Effector memory CD8-positive, alpha-beta T cell (primary cell): Measurements from ENCODE around the gene FHOD1.

ENCODE experiments used
- ATAC-seq: fragments of 150-1000 bp; cut with Tn5 transposase; replicated peaks from 2 replicates; pipeline ENCODE4 v1.10.0; 2021; ENCODE audit warnings: mild to moderate bottlenecking, moderate library complexity
- DNase-seq, 3 experiments: peaks; one replicate each; pipeline ENCODE4 v3.0.0; 2021
- H3K27ac Mint-ChIP-seq, 2 donors: one replicate each; pipeline ENCODE4 v1.8.0; 2022; ENCODE audit warnings: mild to moderate bottlenecking in 2 of 2, mixed read lengths in 2 of 2, moderate library complexity in 2 of 2
- H3K27me3 Mint-ChIP-seq, 2 donors: one replicate each; pipeline ENCODE4 v1.8.0; 2022; ENCODE audit warnings: mixed read lengths in 2 of 2
- H3K36me3 Mint-ChIP-seq: one replicate; pipeline ENCODE4 v1.8.0; 2022; ENCODE audit warnings: mild to moderate bottlenecking, moderate library complexity, mixed read lengths; ENCODE audit not compliant: insufficient read depth
- H3K4me1 Mint-ChIP-seq, 2 donors: one replicate each; pipeline ENCODE4 v1.8.0; 2022; ENCODE audit warnings: low read depth in 2 of 2, mixed read lengths in 2 of 2
- H3K4me3 Mint-ChIP-seq, 2 donors: one replicate each; pipeline ENCODE4 v1.8.0; 2022; ENCODE audit warnings: mild to moderate bottlenecking in 2 of 2, mixed read lengths in 2 of 2, moderate library complexity in 2 of 2
- H3K9me3 Mint-ChIP-seq, 2 donors: one replicate each; pipeline ENCODE4 v1.8.0; 2022; ENCODE audit warnings: mixed read lengths in 2 of 2

The FHOD1 gene

DNA sequence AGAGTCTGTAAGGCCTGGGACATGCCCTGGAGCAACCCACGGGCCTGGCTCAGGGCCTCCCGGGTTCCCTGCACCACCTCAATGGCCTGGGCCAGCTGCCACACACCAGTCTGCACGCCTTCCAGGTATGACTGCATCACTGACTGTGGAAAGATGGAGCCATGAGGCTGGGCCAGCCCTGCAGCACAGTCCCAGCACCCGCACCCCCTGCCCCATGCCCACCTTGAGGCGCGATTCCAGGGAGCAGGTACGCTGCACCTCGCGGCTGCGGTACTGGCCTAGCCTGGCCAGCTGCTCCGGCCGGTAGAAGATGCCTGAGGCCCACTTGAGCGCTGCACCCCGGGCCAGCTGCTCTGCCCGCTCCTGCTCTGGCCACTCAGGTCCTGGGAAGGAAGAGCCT is 58.5 kb downstream of the FHOD1 start:
- Mint-ChIP-seq H3K4me3 (no peak overlapping the region), H3K27ac (no peak overlapping the region), H3K4me1 (peaks cover 28 to 32% of the 10 kb centered on the region in 2 donors), H3K9me3 (no peaks in the 10 kb centered on the region), H3K36me3 (peaks cover 22% of the 10 kb centered on the region), H3K27me3 (no peaks in the 10 kb centered on the region)
- ATAC-seq (no peak), DNase-seq (no peak)

GRCh38 chr16:67188323-67188722 is 59.0 kb downstream of the FHOD1 start:
- peaks cover 19% of the 10 kb centered on the region for H3K36me3 Mint-ChIP-seq
- H3K27me3 Mint-ChIP-seq = no peaks in the 10 kb centered on the region
- no peaks in the 10 kb centered on the region for H3K9me3 Mint-ChIP-seq
- no peak for ATAC-seq
- peaks cover 23 to 28% of the 10 kb centered on the region in 2 donors for H3K4me1 Mint-ChIP-seq
- no peak for DNase-seq
- H3K27ac Mint-ChIP-seq = no peak overlapping the region
- no peak overlapping the region for H3K4me3 Mint-ChIP-seq

DNA sequence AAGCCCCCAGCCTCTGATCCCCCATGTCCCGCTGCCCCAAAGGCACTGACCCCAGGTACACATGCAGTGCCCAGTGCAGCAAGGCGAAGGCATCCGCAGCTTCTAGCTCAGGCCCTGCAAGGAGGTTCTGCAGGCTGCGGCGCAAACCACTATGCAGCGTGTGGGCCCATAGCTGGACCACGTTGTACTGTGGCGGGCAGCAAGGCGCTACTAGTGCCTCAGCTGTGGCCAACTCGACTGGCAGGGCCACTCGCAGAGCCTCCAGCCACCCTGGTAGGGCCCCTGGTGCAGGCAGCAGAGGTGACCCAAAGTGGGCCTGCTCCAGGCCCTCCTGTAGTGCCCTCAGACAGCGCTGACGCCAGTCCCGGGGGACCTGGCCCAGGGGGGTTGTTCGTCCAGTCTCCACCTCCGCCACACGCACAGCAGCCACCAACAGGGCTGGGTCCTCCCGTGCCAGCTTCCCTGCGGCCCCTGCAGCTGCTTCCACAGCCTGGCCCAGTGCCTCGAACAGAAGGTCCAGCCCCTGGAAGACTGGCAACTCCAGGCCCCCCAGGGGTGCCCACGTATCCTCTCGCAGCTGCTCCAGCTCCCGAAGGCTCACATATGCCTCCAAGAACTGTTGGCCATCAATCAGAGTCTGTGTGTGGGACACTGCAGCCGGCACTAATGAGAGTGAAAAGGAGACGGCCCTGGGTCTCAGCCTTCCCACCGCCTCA is 59.9 kb downstream of the FHOD1 start:
- Mint-ChIP-seq H3K9me3 (no peaks in the 10 kb centered on the region), H3K4me1 (peaks cover 15 to 18% of the 10 kb centered on the region in 2 donors), H3K36me3 (peaks cover 10% of the 10 kb centered on the region), H3K4me3 (no peak overlapping the region), H3K27ac (no peak overlapping the region), H3K27me3 (no peaks in the 10 kb centered on the region)
- no peak for ATAC-seq
- no peak for DNase-seq

DNA sequence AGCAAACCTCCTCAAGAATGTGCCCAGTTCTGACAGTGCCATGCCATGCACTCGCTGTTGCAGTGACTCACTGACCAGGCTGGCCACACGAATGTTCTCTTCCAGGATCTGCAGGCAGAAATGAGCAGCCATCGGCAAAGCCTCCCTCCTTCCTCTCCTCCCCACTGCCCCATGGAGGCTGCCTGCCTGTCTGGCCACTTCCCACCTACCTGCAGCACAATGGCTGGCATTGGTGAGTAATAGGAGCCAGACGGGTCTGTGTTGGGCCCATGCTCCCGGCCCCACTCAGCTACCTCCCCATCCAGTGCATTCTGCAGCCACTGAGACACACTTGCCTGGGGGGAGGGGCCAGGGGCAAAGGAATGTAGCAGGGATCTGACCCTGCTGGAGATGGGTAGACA is 60.7 kb downstream of the FHOD1 start:
- ATAC-seq (no peak), DNase-seq (no peak)
- H3K36me3 Mint-ChIP-seq = peaks cover 7% of the 10 kb centered on the region
- no peaks in the 10 kb centered on the region for H3K27me3 Mint-ChIP-seq
- H3K4me1 Mint-ChIP-seq = peaks cover 11 to 13% of the 10 kb centered on the region in 2 donors
- H3K4me3 Mint-ChIP-seq = no peak overlapping the region
- H3K27ac Mint-ChIP-seq = no peak overlapping the region
- H3K9me3 Mint-ChIP-seq = no peaks in the 10 kb centered on the region

GRCh38 chr16:67185651-67186134 is 61.6 kb downstream of the FHOD1 start:
- no peaks in the 10 kb centered on the region for H3K9me3 Mint-ChIP-seq
- H3K4me1 Mint-ChIP-seq = peaks cover 7 to 11% of the 10 kb centered on the region in 2 donors
- H3K27ac Mint-ChIP-seq = peak overlapping the region; percentile 82 to 90
- H3K36me3 Mint-ChIP-seq = peaks cover 5% of the 10 kb centered on the region
- H3K4me3 Mint-ChIP-seq = no peak overlapping the region
- no peaks in the 10 kb centered on the region for H3K27me3 Mint-ChIP-seq
- DNase-seq (no peak), ATAC-seq (no peak)

- ATAC-seq (peak; percentile 29), DNase-seq (peak; percentile 85 to 89 (median 87))
- peak overlapping the region; percentile 82 to 90 for H3K27ac Mint-ChIP-seq
- H3K4me3 Mint-ChIP-seq = no peak overlapping the region
- H3K4me1 Mint-ChIP-seq = peaks cover 7 to 11% of the 10 kb centered on the region in 2 donors
- H3K9me3 Mint-ChIP-seq = no peaks in the 10 kb centered on the region
- peaks cover 5% of the 10 kb centered on the region for H3K36me3 Mint-ChIP-seq
- no peaks in the 10 kb centered on the region for H3K27me3 Mint-ChIP-seq
Measured at GRCh38 chr16:67184995-67185650, 62.2 kb downstream of the FHOD1 start.

DNA sequence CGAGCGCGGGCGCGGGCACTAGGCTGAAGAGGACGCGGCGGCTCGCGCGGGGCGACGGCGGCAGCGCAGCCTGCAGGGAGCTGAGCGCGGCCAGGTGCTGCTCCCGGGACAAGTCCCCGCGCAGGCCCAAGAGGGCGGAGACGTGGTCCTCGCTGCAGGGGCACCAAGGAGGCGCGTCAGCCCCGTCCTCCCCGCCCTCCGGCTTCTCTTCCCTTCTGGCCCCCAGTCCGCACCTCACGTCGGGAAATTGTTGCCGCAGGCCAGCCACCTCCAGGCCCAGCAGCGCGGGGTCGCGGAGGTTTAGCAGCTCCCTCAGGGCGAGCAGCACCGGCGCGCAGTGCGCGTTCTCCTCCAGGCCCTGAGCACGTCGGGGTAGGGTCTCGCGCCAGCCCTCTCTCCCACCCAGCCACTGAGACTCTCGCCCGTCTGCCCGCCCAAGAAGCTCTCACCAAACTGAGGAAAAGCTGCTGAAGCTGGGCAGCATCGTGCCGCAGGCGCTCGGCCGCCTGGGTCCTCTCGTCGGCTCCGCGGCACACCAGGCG is 62.8 kb downstream of the FHOD1 start:
- no peak overlapping the region for H3K4me3 Mint-ChIP-seq
- H3K4me1 Mint-ChIP-seq = peaks cover 7 to 11% of the 10 kb centered on the region in 2 donors
- peaks cover 5% of the 10 kb centered on the region for H3K36me3 Mint-ChIP-seq
- DNase-seq (no peak), ATAC-seq (peak; percentile 4)
- H3K27me3 Mint-ChIP-seq = no peaks in the 10 kb centered on the region
- no peaks in the 10 kb centered on the region for H3K9me3 Mint-ChIP-seq
- H3K27ac Mint-ChIP-seq = peak overlapping the region in 1 of 2 donors; percentile 90

DNA sequence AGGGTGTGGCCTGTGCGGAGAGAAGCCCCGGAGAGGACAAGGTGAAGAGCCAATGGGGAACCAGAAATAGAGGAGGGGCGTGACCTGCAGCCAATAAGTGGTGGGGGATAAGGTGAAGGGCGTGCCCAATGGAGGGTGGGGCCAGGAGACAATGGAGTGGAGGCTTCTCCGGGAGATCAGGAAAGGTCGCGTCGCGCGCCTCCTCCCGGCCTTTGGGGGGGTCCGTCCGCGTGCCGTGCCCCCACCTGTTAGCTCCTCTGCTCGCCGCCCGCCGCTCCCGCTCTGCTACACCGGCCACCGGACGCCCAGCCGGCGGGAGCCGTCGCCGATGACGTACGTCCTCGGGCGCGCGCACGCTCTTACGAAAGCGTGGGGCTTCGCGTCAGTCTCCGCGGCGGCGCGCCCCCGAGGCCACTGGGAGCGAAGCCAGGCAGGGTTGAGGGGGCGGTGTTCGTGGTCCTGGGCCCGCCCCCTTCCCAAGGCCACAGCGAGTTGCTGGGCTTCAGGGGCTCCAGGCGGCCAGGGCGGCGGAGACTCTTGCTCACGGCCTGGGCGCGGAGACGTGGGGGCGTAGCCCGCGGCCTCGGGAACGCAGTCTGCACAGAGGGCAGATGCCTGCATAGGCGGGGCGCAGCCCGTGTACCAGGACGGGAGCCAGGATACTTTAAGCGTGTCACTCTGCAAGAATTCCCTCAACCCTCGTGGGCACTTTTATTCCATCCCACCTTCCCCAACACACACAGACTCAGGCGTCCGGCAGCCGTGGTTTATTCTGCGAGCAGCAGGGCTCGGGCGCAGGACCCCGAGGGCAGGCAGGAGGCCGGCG is 63.4 kb downstream of the FHOD1 start, which contains the start of gene MATCAP1:
MATCAP1 (minus strand) TSS at position 337 of the 826 bp plus-strand sequence. CDS start 3,353 bp downstream, outside the sequence.
- DNase-seq (peak; percentile 89 to 93 (median 89)), ATAC-seq (peak; percentile 93)
- Mint-ChIP-seq H3K36me3 (peaks cover 5% of the 10 kb centered on the region), H3K27ac (peak within 1 kb of the TSS in 1 of 2 donors; percentile 90), H3K9me3 (no peaks in the 10 kb centered on the region), H3K4me3 (no peak within 1 kb of the TSS), H3K4me1 (peaks cover 7 to 13% of the 10 kb centered on the region in 2 donors), H3K27me3 (no peaks in the 10 kb centered on the region)

- H3K27ac Mint-ChIP-seq = no peak overlapping the region
- H3K4me3 Mint-ChIP-seq = no peak overlapping the region
- DNase-seq (no peak), ATAC-seq (no peak)
- H3K27me3 Mint-ChIP-seq = no peaks in the 10 kb centered on the region
- no peaks in the 10 kb centered on the region for H3K9me3 Mint-ChIP-seq
- peaks cover 5% of the 10 kb centered on the region for H3K36me3 Mint-ChIP-seq
- H3K4me1 Mint-ChIP-seq = peaks cover 7 to 15% of the 10 kb centered on the region in 2 donors
Measured at GRCh38 chr16:67183284-67183626, 64.0 kb downstream of the FHOD1 start.

- Mint-ChIP-seq H3K27me3 (no peaks in the 10 kb centered on the region), H3K9me3 (no peaks in the 10 kb centered on the region), H3K4me1 (peaks cover 12 to 21% of the 10 kb centered on the region in 2 donors), H3K27ac (no peak overlapping the region), H3K4me3 (no peak overlapping the region), H3K36me3 (peaks cover 5% of the 10 kb centered on the region)
- DNase-seq (no peak), ATAC-seq (no peak)
Measured at GRCh38 chr16:67182288-67182687, 65.0 kb downstream of the FHOD1 start.

DNA sequence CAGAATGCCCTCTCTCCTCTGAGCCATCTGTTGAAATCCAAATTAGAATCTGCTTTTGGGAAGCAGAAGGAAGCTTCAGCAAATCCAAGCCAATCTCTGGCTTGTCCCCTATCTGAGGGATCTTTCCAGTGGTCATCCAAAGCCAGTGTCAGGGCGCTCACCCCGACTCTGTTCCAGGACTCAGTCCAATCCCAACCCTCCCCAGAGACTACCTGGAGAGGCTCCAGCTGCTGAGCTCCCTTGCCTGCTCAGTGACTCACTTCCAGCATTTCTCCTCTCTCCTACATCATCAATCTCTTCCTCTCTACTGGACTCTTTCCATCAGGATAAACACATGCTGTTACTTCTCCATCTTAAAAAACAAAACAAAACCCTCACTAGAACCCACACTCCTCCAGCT is 65.9 kb downstream of the FHOD1 start:
- no peaks in the 10 kb centered on the region for H3K27me3 Mint-ChIP-seq
- H3K4me3 Mint-ChIP-seq = no peak overlapping the region
- H3K9me3 Mint-ChIP-seq = no peaks in the 10 kb centered on the region
- H3K4me1 Mint-ChIP-seq = peaks cover 17 to 22% of the 10 kb centered on the region in 2 donors
- DNase-seq = no peak
- H3K27ac Mint-ChIP-seq = no peak overlapping the region
- H3K36me3 Mint-ChIP-seq = peaks cover 5% of the 10 kb centered on the region
- ATAC-seq = no peak

GRCh38 chr16:67180166-67180565 is 67.1 kb downstream of the FHOD1 start:
- ATAC-seq = no peak
- H3K36me3 Mint-ChIP-seq = peaks cover 2% of the 10 kb centered on the region
- no peaks in the 10 kb centered on the region for H3K27me3 Mint-ChIP-seq

DNA sequence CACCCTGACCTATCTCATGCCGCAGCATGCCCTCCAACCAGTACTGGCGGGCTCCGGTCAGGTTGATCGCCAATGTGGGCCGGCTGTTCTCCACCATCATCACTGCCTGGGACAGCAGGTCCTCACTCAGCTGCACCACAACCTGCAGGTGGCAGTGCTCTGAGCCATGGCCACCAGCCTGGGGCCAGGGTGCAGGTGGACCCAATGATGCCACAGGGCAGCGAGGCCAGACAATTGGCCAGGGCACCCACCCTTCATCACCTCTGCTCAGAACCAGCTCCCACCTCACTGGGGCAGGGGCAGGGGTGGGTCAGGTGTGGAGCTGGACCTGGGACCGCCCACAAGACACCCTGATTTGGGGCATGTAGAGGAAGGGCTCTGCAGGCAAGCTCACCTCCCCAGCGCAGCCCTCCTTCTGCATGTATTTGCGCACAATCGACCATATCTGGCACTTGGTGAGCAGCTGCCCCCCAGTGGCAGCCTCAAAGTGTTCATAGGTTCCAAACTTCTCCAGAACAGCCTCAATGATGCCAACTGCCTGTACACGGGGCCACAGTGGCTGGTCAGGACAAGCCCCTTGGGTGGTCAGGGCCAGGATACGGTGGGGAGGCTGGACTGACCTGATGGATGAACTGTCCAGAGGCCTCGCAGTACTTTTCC is 67.7 kb downstream of the FHOD1 start:
- H3K27me3 Mint-ChIP-seq = no peaks in the 10 kb centered on the region
- DNase-seq (no peak), ATAC-seq (no peak)
- H3K9me3 Mint-ChIP-seq = no peaks in the 10 kb centered on the region
- H3K27ac Mint-ChIP-seq = no peak overlapping the region
- no peaks in the 10 kb centered on the region for H3K36me3 Mint-ChIP-seq
- H3K4me3 Mint-ChIP-seq = no peak overlapping the region
- peaks cover 10 to 12% of the 10 kb centered on the region in 2 donors for H3K4me1 Mint-ChIP-seq

More at GRCh38 chr16:67180166-67180565, 67.1 kb downstream of the FHOD1 start:
- Mint-ChIP-seq H3K4me3 (no peak overlapping the region), H3K9me3 (no peaks in the 10 kb centered on the region), H3K27ac (no peak overlapping the region), H3K4me1 (peaks cover 11 to 17% of the 10 kb centered on the region in 2 donors)
- DNase-seq = no peak
